HepG2 (cell line): ENCODE results near the gene FLOT2. TPM values are rescaled to one million over a fixed set of nuclear protein-coding genes. Genes with fewer than 3 reads are reported as not detected.

Experiments used
- ATAC-seq: fragments of 200-7000 bp; cut with Tn5 transposase; 3 replicates; pipeline ENCODE4 v1.9.1; 2020; ENCODE audit warnings: mild to moderate bottlenecking, moderate library complexity
- BruUV-seq: library from RNA; stranded (reverse); fragments of 400-500 nt; replicated peaks from 2 replicates; lab custom pipeline; 2021; lab: Mats Ljungman, UMichigan
- CTCF ChIA-PET: fragments of 300-600 bp; formaldehyde crosslinking; extraction: SDS; loops from one replicate; lab custom pipeline; 2021; ENCODE audit warnings: low total read pairs, inconsistent platforms, low intra/inter-chr PET ratio; lab: Yijun Ruan, JAX
- POLR2A ChIA-PET: fragments of 350-600 bp; sonication (Branson Sonifier 250); formaldehyde crosslinking; loops from one replicate; lab custom pipeline; 2020; ENCODE audit warnings: antibody characterized with exemption, inconsistent platforms; lab: Yijun Ruan, JAX
- DNase-seq: peaks from one replicate; pipeline ENCODE4 v3.0.0-alpha.2; 2015; ENCODE audit warnings: low spot score
- FAIRE-seq: peaks from 3 replicates; lab custom pipeline; 2011; peaks lifted over from hg19 to GRCh38; lab: Jason Lieb, UNC
- H2AFZ ChIP-seq: one replicate; pipeline ENCODE4 v1.6.1; 2011; ENCODE audit warnings: low read length, inconsistent platforms
- H3K27ac ChIP-seq: fragments of 300-600 bp; 3 replicates; pipeline ENCODE4 v1.8.0; 2011; ENCODE audit warnings: mixed run types, mild to moderate bottlenecking, mixed read lengths, low read length, inconsistent platforms; ENCODE audit not compliant: insufficient read depth; ENCODE audit errors: extremely low read length
- H3K27me3 ChIP-seq, 2 experiments: fragments of 200-600 bp in 1 of 2; 2 replicates in 1 of 2; 3 replicates in 1 of 2; pipeline versions ENCODE4 v1.6.0 to v1.8.0; 2011; ENCODE audit warnings: low read length in 2 of 2, mild to moderate bottlenecking in 2 of 2, moderate library complexity in 2 of 2, inconsistent platforms in 1 of 2; ENCODE audit not compliant: insufficient read depth in 2 of 2, control insufficient read depth in 1 of 2
- H3K36me3 ChIP-seq, 2 experiments: fragments of 200-600 bp in 1 of 2; replicated peaks in 1 of 2; 2 replicates in 1 of 2; 3 replicates in 1 of 2; pipeline versions ENCODE4 v1.5.1 to v1.8.0; 2011; ENCODE audit warnings: low read length in 2 of 2, inconsistent platforms in 1 of 2; ENCODE audit not compliant: insufficient read depth in 2 of 2, control insufficient read depth in 1 of 2
- H3K4me1 ChIP-seq: 2 replicates; pipeline ENCODE4 v1.5.1; 2012; ENCODE audit warnings: low read length, inconsistent platforms; ENCODE audit not compliant: insufficient read depth
- H3K4me2 ChIP-seq: 2 replicates; pipeline ENCODE4 v1.6.0; 2011; ENCODE audit warnings: low read depth, low read length, inconsistent platforms
- H3K4me3 ChIP-seq, 3 experiments: fragments of 200-600 bp in 1 of 3; sonication (generic), shearing (Covaris generic) in 1 of 3; replicated peaks in 1 of 3; 2 replicates each; pipeline ENCODE4 v1.5.1; 2011 to 2016; ENCODE audit warnings: low read length in 3 of 3, inconsistent platforms in 2 of 3, low read depth in 2 of 3, mild to moderate bottlenecking in 2 of 3, control low read depth in 1 of 3, mixed read lengths in 1 of 3; ENCODE audit not compliant: insufficient read depth in 1 of 3
- H3K79me2 ChIP-seq: one replicate; pipeline ENCODE4 v1.6.1; 2011; ENCODE audit warnings: low read length, inconsistent platforms; ENCODE audit not compliant: insufficient read depth
- H3K9ac ChIP-seq: 2 replicates; pipeline ENCODE4 v1.6.0; 2011; ENCODE audit warnings: mild to moderate bottlenecking, low read depth, low read length, inconsistent platforms; ENCODE audit not compliant: insufficient read depth
- H3K9me3 ChIP-seq: 2 replicates; pipeline ENCODE4 v1.5.1; 2012; ENCODE audit warnings: mild to moderate bottlenecking, low read length
- H4K20me1 ChIP-seq: 2 replicates; pipeline ENCODE4 v1.6.0; 2011; ENCODE audit warnings: inconsistent platforms, mild to moderate bottlenecking, low read length, moderate library complexity; ENCODE audit not compliant: insufficient read depth
- ATM ChIP-seq: fragments of 450-650 bp; IDR thresholded peaks from 2 replicates; pipeline ENCODE4 v1.7.1; 2017; ENCODE audit warnings: mild to moderate bottlenecking, borderline replicate concordance
- GLMP ChIP-seq: sonication (generic); formaldehyde crosslinking; IDR thresholded peaks from 2 replicates; pipeline ENCODE4 v1.9.0; 2021; ENCODE audit warnings: missing genetic modification reagents, mild to moderate bottlenecking, borderline replicate concordance
- MXI1 ChIP-seq: IDR thresholded peaks from 3 replicates; pipeline ENCODE4 v1.6.1; 2012; ENCODE audit warnings: low read depth, low read length, inconsistent platforms, borderline replicate concordance
- SIX1 ChIP-seq: sonication (generic); formaldehyde crosslinking; IDR thresholded peaks from 2 replicates; pipeline ENCODE4 v1.4.0; 2020; ENCODE audit warnings: missing genetic modification reagents, borderline replicate concordance
- SKI ChIP-seq: fragments of 450-650 bp; IDR thresholded peaks from one replicate; pipeline ENCODE4 v1.6.1; 2018; ENCODE audit warnings: mild to moderate bottlenecking; ENCODE audit not compliant: partially characterized antibody
- ZFP91 ChIP-seq: sonication (generic); formaldehyde crosslinking; IDR thresholded peaks from 2 replicates; pipeline ENCODE4 v1.9.0; 2022; ENCODE audit warnings: missing genetic modification reagents, mild to moderate bottlenecking, borderline replicate concordance
- ZNF136 ChIP-seq: sonication (generic); formaldehyde crosslinking; IDR thresholded peaks from 2 replicates; pipeline ENCODE4 v1.8.1; 2022; ENCODE audit warnings: low read depth, mild to moderate bottlenecking, moderate library complexity, missing genetic modification reagents
- ZNF512 ChIP-seq: sonication (generic); formaldehyde crosslinking; IDR thresholded peaks from 2 replicates; pipeline ENCODE4 v1.4.0; 2020; ENCODE audit warnings: mild to moderate bottlenecking, missing genetic modification reagents
- ZNF530 ChIP-seq: sonication (generic); formaldehyde crosslinking; IDR thresholded peaks from 2 replicates; pipeline ENCODE4 v1.5.0; 2020; ENCODE audit warnings: low read depth, mild to moderate bottlenecking, missing genetic modification reagents
- ZNF598 ChIP-seq: sonication (generic); formaldehyde crosslinking; IDR thresholded peaks from 2 replicates; pipeline ENCODE4 v1.5.1; 2020; ENCODE audit warnings: mild to moderate bottlenecking, missing genetic modification reagents, borderline replicate concordance
- ZNF605 ChIP-seq: sonication (generic); formaldehyde crosslinking; IDR thresholded peaks from 2 replicates; pipeline ENCODE4 v1.8.0; 2022; ENCODE audit warnings: mild to moderate bottlenecking, missing genetic modification reagents
- ZSCAN20 ChIP-seq: sonication (generic); formaldehyde crosslinking; IDR thresholded peaks from 2 replicates; pipeline ENCODE4 v1.4.0; 2020; ENCODE audit warnings: missing genetic modification reagents, mild to moderate bottlenecking, borderline replicate concordance
- ZSCAN21 ChIP-seq: sonication (generic); formaldehyde crosslinking; IDR thresholded peaks from 2 replicates; pipeline ENCODE4 v1.8.0; 2022; ENCODE audit warnings: mild to moderate bottlenecking, missing genetic modification reagents, moderate library complexity, borderline replicate concordance
- WGBS: methylation state at CpG from one replicate; pipeline ENCODE4 v1.1.6; 2017; ENCODE audit warnings: low lambda C conversion rate; 5-methylcytosine and 5-hydroxymethylcytosine counted together
- in situ Hi-C: cut with HindIII; loops from 2 replicates; pipeline ENCODE4 v1.10.0; 2017; ENCODE audit warnings: low pct_unique_long_range_greater_than_20kb; ENCODE audit not compliant: extremely low pct_ligation_motif_present
- intact Hi-C: fragments of 100-400 bp; cut with micrococcal nuclease; formaldehyde crosslinking; loops from one replicate; pipeline ENCODE4 v1.10.0; 2022; ENCODE audit not compliant: unreplicated experiment
- polyA plus RNA-seq, 8 experiments: library from polyadenylated mRNA; depleted of rRNA in 3 of 8; stranded (reverse) in 7 of 8; unstranded in 1 of 8; fragments of >200 nt; fragmentation: Illumina TruSeq in 4 of 8; extraction: Trizol in 4 of 8; gene quantifications; 2 replicates each; pipeline versions ENCODE4 v1.2.1 to v1.2.3, GENCODE V29; 2011 to 2016; ENCODE audit warnings: low read depth in 4 of 8, missing spikeins in 1 of 8, mixed read lengths in 1 of 8; ENCODE audit not compliant: insufficient read depth in 1 of 8
- total RNA-seq, 5 experiments: library from RNA; depleted of rRNA; stranded (reverse); fragments of >200 nt; fragmentation: Illumina TruSeq; extraction: Trizol; gene quantifications; 2 replicates each; pipeline ENCODE4 v1.2.3, GENCODE V29; 2016; ENCODE audit warnings: low read depth in 1 of 5
- TF ChIP-seq, protein P1 (sequence below): sonication (generic); formaldehyde crosslinking; IDR thresholded peaks from 2 replicates; pipeline ENCODE4 v1.9.0; 2021; ENCODE audit warnings: missing genetic modification reagents, borderline replicate concordance

The FLOT2 gene
- total and polyA plus RNA-seq, 2 of the 13 experiments (the other 11 are each of a cell fraction or from before 2014, with no cell fraction given) = 54.3 to 54.5 TPM

DNA sequence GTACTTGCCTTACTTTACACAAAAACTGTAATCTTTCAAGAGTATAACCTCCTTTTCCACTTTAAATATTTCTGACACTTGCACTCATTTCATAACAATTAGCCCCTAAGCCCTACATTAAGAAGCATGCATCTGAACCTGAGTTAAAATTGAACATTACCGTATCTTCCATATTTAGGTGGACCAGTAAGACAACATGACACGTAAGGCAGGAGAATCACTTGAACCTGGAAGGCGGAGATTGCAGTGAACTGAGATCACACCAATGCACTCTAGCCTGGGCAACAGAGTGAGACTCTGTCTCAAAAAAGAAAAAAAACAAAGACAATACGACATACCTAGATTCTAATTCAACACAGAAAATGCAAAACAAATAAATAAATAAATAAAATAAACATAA, 46.8 kb upstream of the FLOT2 start:
- Histone ChIP-seq H3K36me3 (peaks cover 5 to 18% of the 10 kb centered on the region in 2 experiments; a peak in 4 of 5 replicates), H4K20me1 (peaks cover 9% of the 10 kb centered on the region; the same call in 1 of the 2 replicates), H3K79me2 (peaks cover 97% of the 10 kb centered on the region), H3K9me3 (no peaks in the 10 kb centered on the region), H3K4me2 (no peak overlapping the region), H3K9ac (no peak overlapping the region), H3K4me1 (peaks cover 51% of the 10 kb centered on the region), H2AFZ (no peak overlapping the region), H3K27ac (no peak overlapping the region)
- BruUV-seq = no TSS peak
- FAIRE-seq (no peak), DNase-seq (no peak)
- intact Hi-C loops = no loop called here
- in situ Hi-C loops = no loop called here
- no peak for TF ChIP-seq ZNF598 (CRISPR knock-in tag)
- no peak for TF ChIP-seq ZSCAN21 (CRISPR knock-in tag)
- TF ChIP-seq SIX1 (CRISPR knock-in tag) = no peak
- no peak for TF ChIP-seq ZNF512
- no peak for TF ChIP-seq SKI
- no peak for TF ChIP-seq ZSCAN20
- TF ChIP-seq GLMP (CRISPR knock-in tag) = no peak
- TF ChIP-seq ZNF136 (CRISPR knock-in tag) = no peak
- no peak for TF ChIP-seq ZNF605 (CRISPR knock-in tag)
- TF ChIP-seq, protein P1, sequence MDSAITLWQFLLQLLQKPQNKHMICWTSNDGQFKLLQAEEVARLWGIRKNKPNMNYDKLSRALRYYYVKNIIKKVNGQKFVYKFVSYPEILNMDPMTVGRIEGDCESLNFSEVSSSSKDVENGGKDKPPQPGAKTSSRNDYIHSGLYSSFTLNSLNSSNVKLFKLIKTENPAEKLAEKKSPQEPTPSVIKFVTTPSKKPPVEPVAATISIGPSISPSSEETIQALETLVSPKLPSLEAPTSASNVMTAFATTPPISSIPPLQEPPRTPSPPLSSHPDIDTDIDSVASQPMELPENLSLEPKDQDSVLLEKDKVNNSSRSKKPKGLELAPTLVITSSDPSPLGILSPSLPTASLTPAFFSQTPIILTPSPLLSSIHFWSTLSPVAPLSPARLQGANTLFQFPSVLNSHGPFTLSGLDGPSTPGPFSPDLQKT (CRISPR knock-in tag) = no peak
- TF ChIP-seq MXI1 = no peak
- no peak for TF ChIP-seq ZNF530 (CRISPR knock-in tag)
- TF ChIP-seq ZFP91 (CRISPR knock-in tag) = no peak
- no peak for TF ChIP-seq ATM
- TF ChIP-seq, all 625 proteins: peak for 0
- H3K4me3 ChIP-seq = no peak overlapping the region
- no peak for ATAC-seq
- ChIA-PET CTCF (no interaction called here), POLR2A (no interaction called here)
- WGBS = 96% methylated on average over 4 of the region's 4 CpGs
- no peaks in the 10 kb centered on the region; a peak in 1 of 5 replicates for H3K27me3 ChIP-seq
